ENCODE results near the gene PCDHGA9. TPM values are rescaled to one million over a fixed set of nuclear protein-coding genes. Genes with fewer than 3 reads are reported as not detected.
"Not testable (repeated sequence)": the region's sequence is repeated elsewhere in the genome, so short reads cannot be mapped to it uniquely, and the experiment has no call there.

PCDHGA9 gene
- total RNA-seq, 4 donors from 2014 or later: 8.4 to 13.8 (median 11.9) TPM

GRCh38 chr5:141397756-141398551 lies 4.6 kb upstream of the PCDHGA9 start, which contains the start of gene PCDHGB5:
PCDHGB5 (plus strand) TSS chr5:141397947; CDS start chr5:141398128, 181 bp downstream.
- 6 to 11% methylated on average over 21 to 26 of the region's 43 CpGs for WGBS, 2 donors
- Histone ChIP-seq H3K9me3 (peaks cover 9 to 94% (median 51%) of the 10 kb centered on the region in 4 donors), H3K36me3 (peaks cover 0 to 13% (median 0%) of the 10 kb centered on the region in 3 donors), H3K4me3 (peak within 1 kb of the TSS in 2 of 4 donors; percentile 8 to 30)
- H3K27ac ChIP-seq; DNase-seq (ENCODE audit: low spot score in 2 of 2); H3K27me3 ChIP-seq; H3K4me1 ChIP-seq: not testable (repeated sequence)
- peak in 4 of 5 experiments; percentile 16 to 37 (median 30) for TF ChIP-seq CTCF (IDR thresholded peaks at IDR 0.05)

- H3K9me3 ChIP-seq: peaks cover 5 to 94% (median 49%) of the 10 kb centered on the region in 4 donors
- WGBS, 2 donors: 22 to 38% methylated on average over 15 of the region's 15 CpGs
These were observed 4.0 kb upstream of the PCDHGA9 start for GRCh38 chr5:141398608-141399007.

GRCh38 chr5:141399555-141400258 lies 2.9 kb upstream of the PCDHGA9 start:
- Histone ChIP-seq H3K4me1 (no peaks in the 10 kb centered on the region), H3K27ac (no peak overlapping the region), H3K9me3 (peaks cover 3 to 94% (median 50%) of the 10 kb centered on the region in 4 donors), H3K36me3 (peaks cover 0 to 14% (median 0%) of the 10 kb centered on the region in 3 donors), H3K4me3 (no peak overlapping the region), H3K27me3 (no peaks in the 10 kb centered on the region)
- TF ChIP-seq CTCF (IDR thresholded peaks at IDR 0.05) (no peak), EP300 (IDR thresholded peaks at IDR 0.05) (no peak), POLR2A (IDR thresholded peaks at IDR 0.05) (no peak)
- WGBS, 2 donors: 26 to 31% methylated on average over 45 to 49 of the region's 61 CpGs
- no peak for DNase-seq (ENCODE audit: low spot score in 2 of 2)

More at GRCh38 chr5:141398608-141399007, 4.0 kb upstream of the PCDHGA9 start:
- Histone ChIP-seq H3K36me3 (peaks cover 0 to 8% (median 0%) of the 10 kb centered on the region in 3 donors), H3K4me1 (no peaks in the 10 kb centered on the region), H3K4me3 (no peak overlapping the region), H3K27me3 (no peaks in the 10 kb centered on the region), H3K27ac (no peak overlapping the region)
- TF ChIP-seq EP300 (IDR thresholded peaks at IDR 0.05): no peak
- no peak for TF ChIP-seq POLR2A (IDR thresholded peaks at IDR 0.05)
- no peak for TF ChIP-seq CTCF (IDR thresholded peaks at IDR 0.05)
- DNase-seq (ENCODE audit: low spot score in 2 of 2): no peak

GRCh38 chr5:141403387-141403786 lies 809 bp downstream of the PCDHGA9 start:
- Histone ChIP-seq H3K4me1 (no peaks in the 10 kb centered on the region), H3K9me3 (peaks cover 0 to 97% (median 52%) of the 10 kb centered on the region in 4 donors), H3K27me3 (no peaks in the 10 kb centered on the region), H3K36me3 (peaks cover 0 to 22% (median 0%) of the 10 kb centered on the region in 3 donors), H3K27ac (no peak overlapping the region), H3K4me3 (peak overlapping the region in 1 of 4 donors; percentile 34)
- TF ChIP-seq CTCF (IDR thresholded peaks at IDR 0.05) (no peak), EP300 (IDR thresholded peaks at IDR 0.05) (no peak), POLR2A (IDR thresholded peaks at IDR 0.05) (no peak)
- WGBS, 2 donors: 35 to 39% methylated on average over 22 of the region's 22 CpGs
- no peak for DNase-seq (ENCODE audit: low spot score in 2 of 2)

All from tibial nerve (tissue), 4 donors.